Kidney (tissue), 14 donors: ENCODE measurements around the gene RAB4B. TPM values are rescaled to one million over a fixed set of nuclear protein-coding genes. Genes with fewer than 3 reads are reported as not detected.

Experiments
- DNase-seq, 5 donors: peaks; one replicate each; pipeline ENCODE4 v3.0.0-alpha.2; 2013 to 2020
- FAIRE-seq: peaks from 2 replicates; lab custom pipeline; 2012; peaks lifted over from hg19 to GRCh38; lab: Jason Lieb, UNC
- H3K27ac ChIP-seq, 2 donors: one replicate each; pipeline ENCODE4 v1.7.0; 2013; ENCODE audit warnings: low read depth in 2 of 2, low read length in 2 of 2, inconsistent platforms in 1 of 2
- H3K27me3 ChIP-seq: one replicate; pipeline ENCODE4 v1.7.1; 2013; ENCODE audit warnings: low read length, inconsistent platforms; ENCODE audit not compliant: control insufficient read depth, insufficient read depth
- H3K36me3 ChIP-seq, 3 donors: one replicate each; pipeline versions ENCODE4 v1.7.0 to v1.7.1; 2013; ENCODE audit warnings: low read length in 3 of 3, control low read depth in 1 of 3, inconsistent platforms in 1 of 3; ENCODE audit not compliant: insufficient read depth in 3 of 3, control insufficient read depth in 2 of 3
- H3K4me1 ChIP-seq, 3 donors: one replicate each; pipeline versions ENCODE4 v1.7.0 to v1.7.1; 2013; ENCODE audit warnings: low read length in 3 of 3, inconsistent platforms in 1 of 3, low read depth in 1 of 3; ENCODE audit not compliant: control insufficient read depth in 2 of 3, insufficient read depth in 2 of 3
- H3K4me3 ChIP-seq, 3 donors: one replicate each; pipeline versions ENCODE4 v1.7.0 to v1.8.1; 2013; ENCODE audit warnings: low read length in 3 of 3, control low read depth in 1 of 3, inconsistent platforms in 1 of 3
- H3K9ac ChIP-seq, 3 donors: one replicate each; pipeline versions ENCODE4 v1.7.0 to v1.7.1; 2013; ENCODE audit warnings: low read length in 3 of 3, control low read depth in 1 of 3, inconsistent platforms in 1 of 3
- H3K9me3 ChIP-seq, 3 donors: one replicate each; pipeline versions ENCODE4 v1.7.0 to v1.7.1; 2013; ENCODE audit warnings: low read length in 3 of 3, control low read depth in 1 of 3, inconsistent platforms in 1 of 3; ENCODE audit not compliant: control insufficient read depth in 2 of 3, insufficient read depth in 1 of 3
- intact Hi-C: fragments of 100-400 bp; cut with DNase I; formaldehyde crosslinking; loops from one replicate; pipeline ENCODE4 v1.11.1; 2022
- polyA plus RNA-seq: library from polyadenylated mRNA; stranded (reverse); fragments of 350-450 nt; fragmentation: Illumina TruSeq; extraction: RNeasy Lipid Tissue Mini Kit (QIAGEN cat#74804); gene quantifications from one replicate; pipeline ENCODE4 v1.2.3, GENCODE V29; 2014; ENCODE audit warnings: low read depth, low replicate concordance; ENCODE audit not compliant: insufficient read depth
- total RNA-seq: library from RNA; stranded (reverse); fragmentation: NEBNext Ultra II Directional; extraction: Animal tissue kit (Norgen Biotek cat#: 25700); gene quantifications from one replicate; pipeline ENCODE4 v1.2.1, GENCODE V29; 2021
- TF ChIP-seq, protein P1 (sequence below): IDR thresholded peaks from 3 replicates; pipeline ENCODE4 v1.5.1; 2012; ENCODE audit warnings: mild to moderate bottlenecking, moderate library complexity, borderline replicate concordance; ENCODE audit not compliant: insufficient read depth; ENCODE audit errors: extremely low read depth
- donor health status: control.
- donor health status: control.
- donor health status: control.
- donor health status: control.
- donor health status: control.
- donor health status: DM: yes; HTN: yes; CAD: no.
- donor health status: Normal renal cell carcinoma (clear cell type).

Gene RAB4B
- total and polyA plus RNA-seq, 2 donors from 2014 or later = 42.1 to 61.7 TPM

GRCh38 chr19:40804783-40805242 is 26.8 kb downstream of the RAB4B start:
- FAIRE-seq = no peak
- H3K27ac ChIP-seq = no peak overlapping the region
- no peak overlapping the region for H3K9ac ChIP-seq
- intact Hi-C loops = loop anchor here (10.0 kb wide), 1 partner anchor 140 kb away; no protein-coding TSS in a partner anchor
- H3K4me3 ChIP-seq = no peak overlapping the region
- no peaks in the 10 kb centered on the region for H3K27me3 ChIP-seq
- DNase-seq = peak in 1 of 5 donors; percentile 39
- TF ChIP-seq, protein P1, sequence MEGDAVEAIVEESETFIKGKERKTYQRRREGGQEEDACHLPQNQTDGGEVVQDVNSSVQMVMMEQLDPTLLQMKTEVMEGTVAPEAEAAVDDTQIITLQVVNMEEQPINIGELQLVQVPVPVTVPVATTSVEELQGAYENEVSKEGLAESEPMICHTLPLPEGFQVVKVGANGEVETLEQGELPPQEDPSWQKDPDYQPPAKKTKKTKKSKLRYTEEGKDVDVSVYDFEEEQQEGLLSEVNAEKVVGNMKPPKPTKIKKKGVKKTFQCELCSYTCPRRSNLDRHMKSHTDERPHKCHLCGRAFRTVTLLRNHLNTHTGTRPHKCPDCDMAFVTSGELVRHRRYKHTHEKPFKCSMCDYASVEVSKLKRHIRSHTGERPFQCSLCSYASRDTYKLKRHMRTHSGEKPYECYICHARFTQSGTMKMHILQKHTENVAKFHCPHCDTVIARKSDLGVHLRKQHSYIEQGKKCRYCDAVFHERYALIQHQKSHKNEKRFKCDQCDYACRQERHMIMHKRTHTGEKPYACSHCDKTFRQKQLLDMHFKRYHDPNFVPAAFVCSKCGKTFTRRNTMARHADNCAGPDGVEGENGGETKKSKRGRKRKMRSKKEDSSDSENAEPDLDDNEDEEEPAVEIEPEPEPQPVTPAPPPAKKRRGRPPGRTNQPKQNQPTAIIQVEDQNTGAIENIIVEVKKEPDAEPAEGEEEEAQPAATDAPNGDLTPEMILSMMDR = peak; percentile 5
- no peaks in the 10 kb centered on the region for H3K9me3 ChIP-seq
- H3K36me3 ChIP-seq = peaks cover 0 to 14% (median 9%) of the 10 kb centered on the region in 3 donors
- peaks cover 0 to 76% (median 34%) of the 10 kb centered on the region in 3 donors for H3K4me1 ChIP-seq

- no peak overlapping the region for H3K9ac ChIP-seq
- H3K4me3 ChIP-seq = no peak overlapping the region
- FAIRE-seq (no peak), DNase-seq (no peak)
- H3K27ac ChIP-seq = peak overlapping the region; percentile 65 to 76
- H3K4me1 ChIP-seq = peaks cover 0 to 75% (median 34%) of the 10 kb centered on the region in 3 donors
- peaks cover 0 to 14% (median 9%) of the 10 kb centered on the region in 3 donors for H3K36me3 ChIP-seq
- TF ChIP-seq, protein P1 = no peak
- no peaks in the 10 kb centered on the region for H3K27me3 ChIP-seq
- intact Hi-C loops = loop anchor here (10.0 kb wide), 1 partner anchor 141 kb away; no protein-coding TSS in a partner anchor
- no peaks in the 10 kb centered on the region for H3K9me3 ChIP-seq
Observed at GRCh38 chr19:40805258-40805868, 27.3 kb downstream of the RAB4B start.

GRCh38 chr19:40806423-40807146 is 28.5 kb downstream of the RAB4B start:
- peak overlapping the region; percentile 65 to 76 for H3K27ac ChIP-seq
- TF ChIP-seq, protein P1 = peak; percentile 69
- peaks cover 0 to 65% (median 34%) of the 10 kb centered on the region in 3 donors for H3K4me1 ChIP-seq
- intact Hi-C loops = loop anchor here (10.0 kb wide), 1 partner anchor 142 kb away; no protein-coding TSS in a partner anchor
- no peaks in the 10 kb centered on the region for H3K27me3 ChIP-seq
- H3K9ac ChIP-seq = no peak overlapping the region
- H3K36me3 ChIP-seq = peaks cover 0 to 14% (median 5%) of the 10 kb centered on the region in 3 donors
- peak overlapping the region in 1 of 3 donors; percentile 14 for H3K4me3 ChIP-seq
- H3K9me3 ChIP-seq = no peaks in the 10 kb centered on the region
- FAIRE-seq (no peak), DNase-seq (peak; percentile 91 to 98 (median 96))
